ENCODE measurements around the gene WDR81. TPM values are rescaled to one million over a fixed set of nuclear protein-coding genes. Genes with fewer than 3 reads are reported as not detected.
"Not testable (repeated sequence)": the region's sequence is repeated elsewhere in the genome, so short reads cannot be mapped to it uniquely, and the experiment has no call there.

Gene WDR81
- polyA plus RNA-seq, 2 of the 4 experiments (the other 2 are of a cell fraction) = 4.9 to 26.8 TPM

- no peak overlapping the region for H3K4me3 ChIP-seq
- no peak for FAIRE-seq
- no peak for DNase-seq (ENCODE audit: low read depth in 1 of 2, low spot score in 1 of 2)
- POLR2A ChIA-PET = interaction anchor here (1.7 kb wide), 1 partner anchor 10 kb away, joined by 6 read pairs; no protein-coding TSS in a partner anchor
- TF ChIP-seq HOXB5 (CRISPR knock-in tag; IDR thresholded peaks at IDR 0.05) (no peak), NPAS2 (CRISPR knock-in tag; IDR thresholded peaks at IDR 0.05; ENCODE audit: borderline replicate concordance) (no peak), EHF (CRISPR knock-in tag; IDR thresholded peaks at IDR 0.05) (no peak), TP53 (CRISPR knock-in tag; IDR thresholded peaks at IDR 0.05) (no peak), CEBPB (IDR thresholded peaks at IDR 0.05) (no peak), RFX5 (IDR thresholded peaks at IDR 0.05) (no peak), POLR2AphosphoS2 (conservative IDR thresholded peaks at IDR 0.05; ENCODE audit: low read length) (no peak)
- WGBS (ENCODE audit: missing lambda C conversion rate) = 91% methylated on average over 5 of the region's 5 CpGs
- no peak overlapping the region for H3K27ac ChIP-seq
- H3K4me1 ChIP-seq = peaks cover 22% of the 10 kb centered on the region
- H3K9me3 ChIP-seq = no peaks in the 10 kb centered on the region
- ATAC-seq = no peak
- CTCF ChIA-PET = interaction anchor here (0.6 to 8.4 kb wide), 5 partner anchors 38 to 364 kb away, joined by 3 to 43 read pairs (median 4); partner anchors contain the start of gene RILP
- no peak overlapping the region for H3K4me2 ChIP-seq
Observed at GRCh38 chr17:1707107-1707506, 17.4 kb upstream of the WDR81 start.

GRCh38 chr17:1708791-1709346, 15.6 kb upstream of the WDR81 start:
- H3K4me2 ChIP-seq = peak overlapping the region; percentile 88
- not testable (repeated sequence) for FAIRE-seq

DNA sequence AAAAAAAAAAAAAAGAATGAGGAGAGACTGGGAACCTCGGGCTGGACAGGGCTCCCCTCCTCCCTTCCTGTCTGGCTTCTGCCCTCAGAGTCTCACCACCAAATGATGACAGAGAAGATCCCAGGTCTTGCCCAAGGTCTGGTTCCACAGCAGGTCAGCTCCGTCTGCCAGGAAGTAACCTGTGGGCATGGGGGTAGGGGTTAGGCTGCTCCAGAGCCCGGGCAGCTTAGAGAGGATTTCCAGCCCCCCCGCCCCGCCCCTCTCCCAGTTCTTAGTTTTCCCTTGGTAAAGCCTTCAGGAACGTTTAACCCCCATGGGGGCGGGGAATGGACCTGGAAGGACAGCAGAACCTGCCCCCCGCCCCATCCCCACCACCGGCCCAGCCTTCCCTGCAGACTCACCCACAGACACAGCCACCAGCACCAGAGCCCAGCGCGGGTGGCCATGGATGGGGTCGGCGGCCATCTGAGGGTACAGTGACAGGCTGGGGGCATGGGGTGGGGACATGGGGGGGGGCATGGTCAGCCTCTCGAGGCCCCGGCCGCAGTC, 15.0 kb upstream of the WDR81 start:
- no peak for FAIRE-seq
- H3K4me2 ChIP-seq = peak overlapping the region; percentile 88
- H3K9me3 ChIP-seq = no peaks in the 10 kb centered on the region
- peak in 1 of 2 experiments; percentile 52 for DNase-seq (ENCODE audit: low read depth in 1 of 2, low spot score in 1 of 2)
- ATAC-seq = peak; percentile 8; a peak in 3 of 6 replicates
- ChIA-PET POLR2A (interaction anchor here (0.8 kb wide), 1 partner anchor 60 kb away, joined by 3 read pairs; no protein-coding TSS in a partner anchor), CTCF (interaction anchor here (0.8 to 8.4 kb wide), 6 partner anchors 9 to 61 kb away, joined by 3 to 43 read pairs (median 4); no protein-coding TSS in a partner anchor)
- WGBS (ENCODE audit: missing lambda C conversion rate) = 16% methylated on average over 9 of the region's 16 CpGs
- H3K4me3 ChIP-seq = peak overlapping the region; percentile 78
- H3K4me1 ChIP-seq = peaks cover 44% of the 10 kb centered on the region
- H3K27ac ChIP-seq = peak overlapping the region; percentile 87 to 93
- TF ChIP-seq FOXS1 (CRISPR knock-in tag; IDR thresholded peaks at IDR 0.05) = no peak
- no peak for TF ChIP-seq EHMT2 (IDR thresholded peaks at IDR 0.05; ENCODE audit: low read depth)
- no peak for TF ChIP-seq MAX (IDR thresholded peaks at IDR 0.05)
- TF ChIP-seq, protein P1, sequence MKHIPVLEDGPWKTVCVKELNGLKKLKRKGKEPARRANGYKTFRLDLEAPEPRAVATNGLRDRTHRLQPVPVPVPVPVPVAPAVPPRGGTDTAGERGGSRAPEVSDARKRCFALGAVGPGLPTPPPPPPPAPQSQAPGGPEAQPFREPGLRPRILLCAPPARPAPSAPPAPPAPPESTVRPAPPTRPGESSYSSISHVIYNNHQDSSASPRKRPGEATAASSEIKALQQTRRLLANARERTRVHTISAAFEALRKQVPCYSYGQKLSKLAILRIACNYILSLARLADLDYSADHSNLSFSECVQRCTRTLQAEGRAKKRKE (CRISPR knock-in tag; IDR thresholded peaks at IDR 0.05; ENCODE audit: low read depth) = no peak
- no peak for TF ChIP-seq CEBPB (IDR thresholded peaks at IDR 0.05)

More at GRCh38 chr17:1708791-1709346, 15.6 kb upstream of the WDR81 start:
- Histone ChIP-seq H3K27ac (peak overlapping the region in 1 of 2 experiments; percentile 93; a peak in 2 of 6 replicates), H3K4me1 (peaks cover 39% of the 10 kb centered on the region)
- CTCF ChIA-PET = interaction anchor here (0.5 to 8.4 kb wide), 9 partner anchors 8 to 123 kb away, joined by 3 to 43 read pairs (median 3); no protein-coding TSS in a partner anchor
- not testable (repeated sequence) for H3K4me3 ChIP-seq; ATAC-seq; DNase-seq (ENCODE audit: low read depth in 1 of 2, low spot score in 1 of 2); H3K9me3 ChIP-seq
- 93% methylated on average over 10 of the region's 10 CpGs for WGBS (ENCODE audit: missing lambda C conversion rate)
- POLR2A ChIA-PET = interaction anchor here (0.8 kb wide), 1 partner anchor 60 kb away, joined by 3 read pairs; no protein-coding TSS in a partner anchor

DNA sequence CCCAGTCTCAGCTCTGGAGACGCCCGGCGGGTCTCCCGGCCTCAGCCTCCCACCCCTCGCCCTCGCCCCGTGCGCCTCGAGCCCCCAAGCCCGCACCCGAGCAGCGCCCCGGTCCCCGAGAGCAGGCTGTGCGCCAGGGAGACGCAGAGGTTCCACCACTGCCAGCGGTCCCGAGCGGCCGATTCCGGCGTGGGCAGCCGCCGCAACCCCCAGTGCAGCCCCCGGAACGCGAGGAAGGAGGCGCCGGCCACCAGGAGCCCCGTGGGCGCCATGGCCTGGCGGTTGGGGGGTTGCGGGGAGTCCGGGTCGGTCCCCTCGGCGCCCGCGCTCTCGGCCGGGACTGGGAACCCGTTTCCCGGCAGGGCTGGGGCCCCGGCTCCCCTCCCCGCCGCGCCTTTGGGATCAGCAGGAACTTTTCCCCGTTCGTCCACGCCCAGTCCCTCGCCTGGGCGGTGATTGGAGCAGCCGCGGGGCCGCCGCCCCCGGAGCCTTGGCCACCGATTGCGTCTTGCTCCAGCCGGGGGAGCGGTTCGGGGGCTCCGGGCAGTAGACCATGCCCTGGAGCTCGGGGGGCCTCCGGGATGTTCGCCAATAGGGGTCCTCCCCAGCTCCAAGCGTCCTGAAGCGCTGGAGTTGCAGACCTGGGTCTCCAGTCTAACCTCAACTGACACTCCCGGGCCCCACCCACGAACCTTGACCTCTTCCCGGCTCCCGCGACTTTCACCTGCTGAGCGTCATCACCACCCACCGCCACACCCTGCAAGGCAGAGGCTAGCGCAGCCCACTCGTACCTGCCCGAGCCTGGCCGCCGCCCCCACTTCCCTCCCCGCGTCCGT, 14.3 kb upstream of the WDR81 start, which contains the start of gene TLCD2:
TLCD2 (minus strand) TSS at position 407 of the 836 bp plus-strand sequence; CDS start at position 272, 135 bp downstream.
- Histone ChIP-seq H3K9me3 (no peaks in the 10 kb centered on the region), H3K4me1 (peaks cover 44% of the 10 kb centered on the region), H3K27ac (peak within 1 kb of the TSS; percentile 87 to 93), H3K4me3 (peak within 1 kb of the TSS; percentile 78), H3K4me2 (peak within 1 kb of the TSS; percentile 88)
- ATAC-seq (peak; percentile 51 to 68), FAIRE-seq (no peak), DNase-seq (ENCODE audit: low read depth in 1 of 2, low spot score in 1 of 2) (peak; percentile 71 to 92)
- ChIA-PET POLR2A (no interaction called here), CTCF (interaction anchor here (1.1 to 8.4 kb wide), 7 partner anchors 10 to 62 kb away, joined by 3 to 43 read pairs (median 4); no protein-coding TSS in a partner anchor)
- under 1% methylated on average over 24 of the region's 83 CpGs for WGBS (ENCODE audit: missing lambda C conversion rate)
- peak; percentile 98 for TF ChIP-seq TFCP2L1 (CRISPR knock-in tag; IDR thresholded peaks at IDR 0.05)
- TF ChIP-seq MAX (IDR thresholded peaks at IDR 0.05) = peak; percentile 42; the same call in 1 of the 2 replicates
- TF ChIP-seq GATA3 (IDR thresholded peaks at IDR 0.05; ENCODE audit: borderline replicate concordance) = peak; percentile 37; the same call in 1 of the 2 replicates
- 0 out of 2 replicates have a peak, but pooled peaks have one; percentile 12 for TF ChIP-seq E2F6 (IDR thresholded peaks at IDR 0.05; ENCODE audit: borderline replicate concordance, low read depth)
- TF ChIP-seq PHF8 (IDR thresholded peaks at IDR 0.05; ENCODE audit: borderline replicate concordance, low read depth) = peak; percentile 34; the same call in 1 of the 2 replicates
- no peak for TF ChIP-seq HES2 (IDR thresholded peaks at IDR 0.05)
- TF ChIP-seq JUN (IDR thresholded peaks at IDR 0.05) = peak; percentile 12 to 17; a peak in 3 of 5 replicates
- TF ChIP-seq RARB (CRISPR knock-in tag; IDR thresholded peaks at IDR 0.05) = peak; percentile 96
- no peak for TF ChIP-seq MYC (IDR thresholded peaks at IDR 0.05; ENCODE audit: borderline replicate concordance, low read length)
- TF ChIP-seq HEYL (CRISPR knock-in tag; IDR thresholded peaks at IDR 0.05) = peak; percentile 34; the same call in 1 of the 2 replicates
- TF ChIP-seq CHD2 (IDR thresholded peaks at IDR 0.05; ENCODE audit: low read length, partially characterized antibody) = peak; percentile 66
- peak; percentile 83 for TF ChIP-seq PBX3 (IDR thresholded peaks at IDR 0.05)
- peak; percentile 96 for TF ChIP-seq HOXA7 (CRISPR knock-in tag; IDR thresholded peaks at IDR 0.05)
- peak; percentile 88; the same call in 1 of the 2 replicates for TF ChIP-seq TP53 (CRISPR knock-in tag; IDR thresholded peaks at IDR 0.05)

Measured in A549 (cell line).